ENCODE results near the gene THSD7B. TPM values are rescaled to one million over a fixed set of nuclear protein-coding genes. Genes with fewer than 3 reads are reported as not detected.
"Not testable (repeated sequence)": the region's sequence is repeated elsewhere in the genome, so short reads cannot be mapped to it uniquely, and the experiment has no call there.

The THSD7B gene
- total RNA-seq, 4 donors from 2014 or later: 0.12 to 1.1 (median 0.39) TPM

GRCh38 chr2:136966485-136966884 is 201.1 kb downstream of the THSD7B start:
- H3K4me3 ChIP-seq: no peak overlapping the region
- 2 to 46% methylated on average over 5 of the region's 5 CpGs for WGBS, 2 donors (ENCODE audit: low coverage in 1 of 2)
- ATAC-seq: no peak
- H3K36me3 ChIP-seq: no peaks in the 10 kb centered on the region
- no peaks in the 10 kb centered on the region for H3K4me1 ChIP-seq
- H3K27me3 ChIP-seq: no peaks in the 10 kb centered on the region
- H3K9me3 ChIP-seq: no peaks in the 10 kb centered on the region
- TF ChIP-seq EP300 (IDR thresholded peaks at IDR 0.05) (no peak), POLR2AphosphoS5 (IDR thresholded peaks at IDR 0.05) (no peak), POLR2A (IDR thresholded peaks at IDR 0.05) (no peak)
- TF ChIP-seq, protein P1, sequence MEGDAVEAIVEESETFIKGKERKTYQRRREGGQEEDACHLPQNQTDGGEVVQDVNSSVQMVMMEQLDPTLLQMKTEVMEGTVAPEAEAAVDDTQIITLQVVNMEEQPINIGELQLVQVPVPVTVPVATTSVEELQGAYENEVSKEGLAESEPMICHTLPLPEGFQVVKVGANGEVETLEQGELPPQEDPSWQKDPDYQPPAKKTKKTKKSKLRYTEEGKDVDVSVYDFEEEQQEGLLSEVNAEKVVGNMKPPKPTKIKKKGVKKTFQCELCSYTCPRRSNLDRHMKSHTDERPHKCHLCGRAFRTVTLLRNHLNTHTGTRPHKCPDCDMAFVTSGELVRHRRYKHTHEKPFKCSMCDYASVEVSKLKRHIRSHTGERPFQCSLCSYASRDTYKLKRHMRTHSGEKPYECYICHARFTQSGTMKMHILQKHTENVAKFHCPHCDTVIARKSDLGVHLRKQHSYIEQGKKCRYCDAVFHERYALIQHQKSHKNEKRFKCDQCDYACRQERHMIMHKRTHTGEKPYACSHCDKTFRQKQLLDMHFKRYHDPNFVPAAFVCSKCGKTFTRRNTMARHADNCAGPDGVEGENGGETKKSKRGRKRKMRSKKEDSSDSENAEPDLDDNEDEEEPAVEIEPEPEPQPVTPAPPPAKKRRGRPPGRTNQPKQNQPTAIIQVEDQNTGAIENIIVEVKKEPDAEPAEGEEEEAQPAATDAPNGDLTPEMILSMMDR (IDR thresholded peaks at IDR 0.05): no peak
- H3K27ac ChIP-seq: no peak overlapping the region

GRCh38 chr2:136980303-136980702 is 215.0 kb downstream of the THSD7B start:
- no peak overlapping the region for H3K27ac ChIP-seq
- peaks cover 0 to 5% (median 0%) of the 10 kb centered on the region in 3 donors for H3K9me3 ChIP-seq
- no peak overlapping the region for H3K4me3 ChIP-seq
- TF ChIP-seq POLR2A (IDR thresholded peaks at IDR 0.05) (no peak), POLR2AphosphoS5 (IDR thresholded peaks at IDR 0.05) (no peak), EP300 (IDR thresholded peaks at IDR 0.05) (no peak)
- TF ChIP-seq, protein P1 (IDR thresholded peaks at IDR 0.05): no peak
- H3K36me3 ChIP-seq: no peaks in the 10 kb centered on the region
- ATAC-seq: no peak
- no peaks in the 10 kb centered on the region for H3K4me1 ChIP-seq
- H3K27me3 ChIP-seq: no peaks in the 10 kb centered on the region
- 100% methylated on average over 1 of the region's 3 CpGs; no CpG with 5 or more reads in 1 of the 2 donors for WGBS, 2 donors (ENCODE audit: low coverage in 1 of 2)

GRCh38 chr2:136981689-136982088 is 216.3 kb downstream of the THSD7B start:
- H3K36me3 ChIP-seq, ATAC-seq, H3K27ac ChIP-seq, H3K4me1 ChIP-seq, H3K9me3 ChIP-seq, H3K27me3 ChIP-seq, H3K4me3 ChIP-seq: not testable (repeated sequence)
- WGBS, 2 donors (ENCODE audit: low coverage in 1 of 2): 67% methylated on average over 1 of the region's 6 CpGs; no CpG with 5 or more reads in 1 of the 2 donors

GRCh38 chr2:136985044-136985443 is 219.7 kb downstream of the THSD7B start:
- Histone ChIP-seq H3K36me3 (no peaks in the 10 kb centered on the region), H3K4me1 (no peaks in the 10 kb centered on the region), H3K9me3 (no peaks in the 10 kb centered on the region), H3K4me3 (no peak overlapping the region), H3K27ac (no peak overlapping the region), H3K27me3 (no peaks in the 10 kb centered on the region)
- no peak for ATAC-seq
- TF ChIP-seq POLR2AphosphoS5 (IDR thresholded peaks at IDR 0.05): no peak
- TF ChIP-seq, protein P1 (IDR thresholded peaks at IDR 0.05): no peak
- TF ChIP-seq EP300 (IDR thresholded peaks at IDR 0.05): no peak
- TF ChIP-seq POLR2A (IDR thresholded peaks at IDR 0.05): no peak
- 51 to 54% methylated on average over 2 to 4 of the region's 4 CpGs for WGBS, 2 donors (ENCODE audit: low coverage in 1 of 2)

GRCh38 chr2:136986605-136987221 is 221.4 kb downstream of the THSD7B start:
- H3K9me3 ChIP-seq: no peaks in the 10 kb centered on the region
- TF ChIP-seq, protein P1 (IDR thresholded peaks at IDR 0.05): no peak
- TF ChIP-seq POLR2AphosphoS5 (IDR thresholded peaks at IDR 0.05): no peak
- TF ChIP-seq EP300 (IDR thresholded peaks at IDR 0.05): no peak
- TF ChIP-seq POLR2A (IDR thresholded peaks at IDR 0.05): no peak
- no peaks in the 10 kb centered on the region for H3K4me1 ChIP-seq
- H3K36me3 ChIP-seq: no peaks in the 10 kb centered on the region
- H3K4me3 ChIP-seq: no peak overlapping the region
- no peaks in the 10 kb centered on the region for H3K27me3 ChIP-seq
- H3K27ac ChIP-seq: no peak overlapping the region
- WGBS, 2 donors (ENCODE audit: low coverage in 1 of 2): 93 to 96% methylated on average over 4 to 5 of the region's 5 CpGs
- no peak for ATAC-seq
